ENCODE data around the gene ZFYVE28. TPM values are rescaled to one million over a fixed set of nuclear protein-coding genes. Genes with fewer than 3 reads are reported as not detected.
A peak's percentile ranks its signal among the peaks of the same experiment; 100 is the strongest.

Gene ZFYVE28
- total RNA-seq, 1 donor from 2014 or later: 6.7 TPM

- DNase-seq (no peak), ATAC-seq (ENCODE audit: poor library complexity) (no peak)
- intact Hi-C loops (cut with DNase I): no loop called here
Measured at GRCh38 chr4:2304321-2304876, 114.0 kb downstream of the ZFYVE28 start.

- ATAC-seq (ENCODE audit: poor library complexity) (no peak), DNase-seq (no peak)
- intact Hi-C loops (cut with DNase I): no loop called here
Measured at GRCh38 chr4:2303686-2304320, 114.6 kb downstream of the ZFYVE28 start.

GRCh38 chr4:2303121-2303685, 115.2 kb downstream of the ZFYVE28 start:
- no peak for ATAC-seq (ENCODE audit: poor library complexity)
- intact Hi-C loops (cut with DNase I): no loop called here
- no peak for DNase-seq

- DNase-seq (no peak), ATAC-seq (ENCODE audit: poor library complexity) (no peak)
- intact Hi-C loops (cut with DNase I): no loop called here
Measured at GRCh38 chr4:2302387-2303119, 115.9 kb downstream of the ZFYVE28 start.

GRCh38 chr4:2301806-2302205, 116.6 kb downstream of the ZFYVE28 start:
- intact Hi-C loops (cut with DNase I): no loop called here
- ATAC-seq (ENCODE audit: poor library complexity) (no peak), DNase-seq (no peak)

- no peak for ATAC-seq (ENCODE audit: poor library complexity)
Measured at GRCh38 chr4:2301225-2301642, 117.2 kb downstream of the ZFYVE28 start.

GRCh38 chr4:2300431-2301224, 117.8 kb downstream of the ZFYVE28 start:
- intact Hi-C loops (cut with DNase I): no loop called here
- DNase-seq (no peak), ATAC-seq (ENCODE audit: poor library complexity) (no peak)

More at GRCh38 chr4:2301225-2301642, 117.2 kb downstream of the ZFYVE28 start:
- intact Hi-C loops (cut with DNase I): no loop called here
- no peak for DNase-seq

- intact Hi-C loops (cut with DNase I): no loop called here
- DNase-seq (no peak), ATAC-seq (ENCODE audit: poor library complexity) (no peak)
Measured at GRCh38 chr4:2299794-2300193, 118.7 kb downstream of the ZFYVE28 start.

GRCh38 chr4:2298532-2298991, 119.9 kb downstream of the ZFYVE28 start:
- ATAC-seq (ENCODE audit: poor library complexity) (no peak), DNase-seq (no peak)
- intact Hi-C loops (cut with DNase I): no loop called here

GRCh38 chr4:2297606-2298531, 120.6 kb downstream of the ZFYVE28 start:
- intact Hi-C loops (cut with DNase I): no loop called here
- ATAC-seq (ENCODE audit: poor library complexity): no peak
- no peak for DNase-seq

- peak; percentile 79 for ATAC-seq (ENCODE audit: poor library complexity)
- DNase-seq: no peak
- intact Hi-C loops (cut with DNase I): no loop called here
Measured at GRCh38 chr4:2296631-2297601, 121.5 kb downstream of the ZFYVE28 start.

- peak; percentile 42 for ATAC-seq (ENCODE audit: poor library complexity)
- no peak for DNase-seq
- intact Hi-C loops (cut with DNase I): no loop called here
Measured at GRCh38 chr4:2295900-2296442, 122.5 kb downstream of the ZFYVE28 start.

- no peak for ATAC-seq (ENCODE audit: poor library complexity)
- intact Hi-C loops (cut with DNase I): no loop called here
Measured at GRCh38 chr4:2295500-2295899, 122.9 kb downstream of the ZFYVE28 start.

GRCh38 chr4:2292646-2293108, 125.8 kb downstream of the ZFYVE28 start:
- no peak for DNase-seq
- no peak for ATAC-seq (ENCODE audit: poor library complexity)
- intact Hi-C loops (cut with DNase I): no loop called here

More at GRCh38 chr4:2295500-2295899, 122.9 kb downstream of the ZFYVE28 start:
- DNase-seq: no peak

GRCh38 chr4:2291705-2292645, 126.5 kb downstream of the ZFYVE28 start:
- intact Hi-C loops (cut with DNase I): no loop called here
- ATAC-seq (ENCODE audit: poor library complexity) (no peak), DNase-seq (peak; percentile 36)
